HG02981 (cell line): ENCODE data around the gene SNAP25.

Source experiments
- ATAC-seq: cut with Tn5 transposase; IDR thresholded peaks from one replicate; pipeline ENCODE4 v1.9.1; 2021; ENCODE audit warnings: mild to moderate bottlenecking, moderate library complexity; ENCODE audit not compliant: unreplicated experiment

SNAP25 gene

DNA sequence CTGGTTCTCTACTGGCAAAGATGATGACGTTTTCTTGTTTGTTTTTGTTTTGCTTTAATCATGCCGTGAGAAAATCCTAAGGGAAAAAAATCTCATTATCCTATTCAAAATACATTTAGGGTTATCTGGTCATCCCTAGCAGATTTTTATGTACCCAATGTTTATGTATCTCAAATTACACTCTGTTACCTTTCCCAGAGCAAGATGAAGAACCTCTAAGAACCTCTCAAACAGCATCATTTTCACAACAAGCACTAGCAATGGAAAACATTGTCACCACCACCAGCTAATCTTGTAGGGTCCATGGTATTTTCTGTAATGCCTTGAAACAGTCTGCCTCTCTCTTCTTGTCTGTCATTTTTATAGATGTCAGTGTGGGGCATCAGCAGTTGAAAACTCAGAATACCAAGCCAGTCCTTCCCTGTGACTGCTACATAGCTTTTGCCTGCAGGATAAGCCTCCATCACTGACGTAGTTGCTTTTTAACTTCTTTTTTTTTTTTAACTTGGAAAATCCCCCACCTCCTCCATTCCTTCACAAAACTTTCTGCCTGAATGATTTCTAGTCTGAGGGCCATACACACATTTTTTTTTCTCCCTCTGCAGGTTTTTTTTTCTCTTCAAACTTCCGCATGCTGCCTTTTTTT lies 2.4 kb upstream of the SNAP25 start:
- ATAC-seq, result no peak

DNA sequence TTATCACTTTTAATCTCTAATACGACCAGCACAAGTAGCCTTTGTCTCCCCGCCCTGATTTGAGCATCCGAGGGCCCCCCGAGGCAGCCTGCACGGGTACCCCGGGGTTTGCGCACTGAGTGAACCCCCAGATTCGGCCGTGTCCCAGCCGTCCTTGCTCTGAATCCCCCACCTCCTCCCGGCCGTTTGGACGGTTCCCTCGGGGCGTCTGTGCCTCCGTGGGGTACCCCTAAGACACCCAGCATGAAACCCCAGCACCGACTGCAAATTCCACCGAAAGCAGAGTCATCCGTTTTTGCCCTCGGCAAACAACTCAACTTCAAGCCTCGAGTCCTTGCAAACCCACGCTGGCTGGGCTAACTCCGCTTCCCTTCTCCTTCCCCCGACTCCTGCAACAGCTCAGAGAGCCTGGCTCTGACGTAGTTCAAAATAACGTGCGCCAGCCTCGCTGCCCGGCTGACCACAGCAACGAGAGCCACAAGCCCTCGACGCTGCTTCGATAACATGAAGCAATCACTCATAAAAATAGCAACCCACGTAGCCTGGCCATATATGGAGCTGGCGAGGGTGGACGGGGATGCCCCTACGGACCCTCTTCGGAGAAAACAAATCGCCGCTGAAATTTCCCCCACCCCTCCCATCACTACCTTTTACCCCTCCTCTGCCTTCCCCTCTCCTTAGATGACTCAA lies 764 bp upstream of the SNAP25 start:
- no peak for ATAC-seq

DNA sequence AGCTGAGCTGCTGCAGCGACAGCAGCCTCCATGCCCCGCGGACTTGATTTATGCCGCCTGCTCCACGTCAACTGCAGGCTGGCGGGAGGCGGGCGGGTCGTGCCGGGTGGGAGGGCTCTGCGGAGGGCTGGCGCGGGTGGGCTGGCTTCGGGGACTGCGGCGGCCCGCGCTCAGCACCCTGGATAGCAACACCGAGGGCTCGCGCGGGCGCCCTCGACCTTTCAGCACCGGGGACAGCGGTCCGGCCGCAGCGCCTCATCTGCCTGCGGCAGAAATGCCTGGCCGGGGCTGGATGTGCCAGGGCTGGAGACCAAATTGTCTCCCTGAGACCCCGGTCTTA lies 792 bp downstream of the SNAP25 start:
- peak; percentile 70 for ATAC-seq

DNA sequence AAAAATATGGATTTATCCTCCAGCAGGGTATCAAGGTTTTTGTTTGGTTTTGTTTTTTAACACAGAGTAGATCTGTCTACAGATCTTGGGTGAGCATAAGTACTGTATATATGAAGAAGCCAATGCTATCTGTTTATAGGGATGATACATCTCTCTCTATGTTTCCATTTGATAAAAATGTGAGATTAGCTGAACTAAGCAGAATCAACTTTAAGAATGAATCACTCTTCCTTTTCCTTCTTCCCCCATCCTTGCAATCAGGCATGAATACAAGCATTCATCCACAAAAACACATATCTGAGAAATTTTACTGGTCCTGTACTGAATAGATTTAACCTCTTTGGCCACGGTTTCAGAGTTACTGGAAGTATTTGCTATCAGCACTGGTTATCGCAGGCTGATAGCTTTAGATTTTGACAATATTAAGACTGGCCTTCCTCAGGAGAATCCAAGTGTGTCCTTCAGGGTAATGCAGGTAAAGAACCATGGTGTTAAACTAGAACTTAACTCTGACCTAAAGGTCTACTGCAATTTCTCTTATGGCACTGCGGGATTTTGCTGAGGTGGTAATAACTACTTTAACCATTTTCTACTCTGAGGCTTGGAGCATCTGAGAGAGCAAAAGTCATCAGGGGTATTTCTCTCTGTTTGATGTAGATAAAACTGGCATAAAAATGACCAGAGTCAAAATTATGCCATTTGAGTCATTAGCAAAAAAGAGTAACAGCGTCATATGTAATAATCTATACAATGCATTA lies 1.5 kb downstream of the SNAP25 start:
- no peak for ATAC-seq

DNA sequence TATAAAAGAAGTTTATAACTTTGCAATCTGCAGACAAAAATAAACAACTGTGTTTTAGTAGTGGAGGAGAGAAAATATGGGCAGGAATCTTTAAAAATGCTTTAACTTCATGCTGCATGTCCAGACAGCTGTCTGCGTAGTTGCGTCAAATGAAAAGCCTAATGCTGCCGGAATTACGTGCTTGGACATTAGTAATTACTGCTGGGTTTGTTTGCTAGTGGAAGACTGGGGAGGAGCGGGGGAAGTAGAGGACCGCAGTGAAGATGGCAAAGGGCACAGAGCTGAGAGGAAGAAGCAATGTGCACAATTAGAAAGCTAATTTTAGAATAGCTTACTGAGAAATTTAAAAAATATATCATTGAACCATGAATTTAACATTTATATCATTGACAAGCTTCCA lies 2.4 kb downstream of the SNAP25 start:
- ATAC-seq, result no peak

- no peak for ATAC-seq
Observed at GRCh38 chr20:10225439-10226060, 6.9 kb downstream of the SNAP25 start.

DNA sequence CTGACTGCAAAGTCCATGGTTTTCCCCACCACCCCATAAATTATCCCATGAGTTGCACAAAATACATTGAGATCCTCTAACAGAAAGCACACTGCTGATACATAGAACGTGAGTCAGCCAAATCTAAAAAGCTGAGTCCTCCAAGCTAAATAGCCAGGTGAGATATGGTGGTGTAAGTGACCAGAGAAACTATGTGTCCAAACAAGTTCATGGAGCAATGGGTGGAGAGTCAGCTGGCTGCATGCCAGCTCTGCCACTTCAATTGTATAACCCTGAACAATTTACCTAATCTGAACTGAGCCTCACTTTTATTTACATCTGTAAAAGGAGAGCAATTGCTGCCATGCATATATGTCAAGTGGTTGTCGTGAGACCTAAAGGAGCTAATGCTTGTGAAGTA lies 9.7 kb downstream of the SNAP25 start:
- no peak for ATAC-seq

GRCh38 chr20:10231290-10231689 lies 12.7 kb downstream of the SNAP25 start:
- ATAC-seq, result no peak

DNA sequence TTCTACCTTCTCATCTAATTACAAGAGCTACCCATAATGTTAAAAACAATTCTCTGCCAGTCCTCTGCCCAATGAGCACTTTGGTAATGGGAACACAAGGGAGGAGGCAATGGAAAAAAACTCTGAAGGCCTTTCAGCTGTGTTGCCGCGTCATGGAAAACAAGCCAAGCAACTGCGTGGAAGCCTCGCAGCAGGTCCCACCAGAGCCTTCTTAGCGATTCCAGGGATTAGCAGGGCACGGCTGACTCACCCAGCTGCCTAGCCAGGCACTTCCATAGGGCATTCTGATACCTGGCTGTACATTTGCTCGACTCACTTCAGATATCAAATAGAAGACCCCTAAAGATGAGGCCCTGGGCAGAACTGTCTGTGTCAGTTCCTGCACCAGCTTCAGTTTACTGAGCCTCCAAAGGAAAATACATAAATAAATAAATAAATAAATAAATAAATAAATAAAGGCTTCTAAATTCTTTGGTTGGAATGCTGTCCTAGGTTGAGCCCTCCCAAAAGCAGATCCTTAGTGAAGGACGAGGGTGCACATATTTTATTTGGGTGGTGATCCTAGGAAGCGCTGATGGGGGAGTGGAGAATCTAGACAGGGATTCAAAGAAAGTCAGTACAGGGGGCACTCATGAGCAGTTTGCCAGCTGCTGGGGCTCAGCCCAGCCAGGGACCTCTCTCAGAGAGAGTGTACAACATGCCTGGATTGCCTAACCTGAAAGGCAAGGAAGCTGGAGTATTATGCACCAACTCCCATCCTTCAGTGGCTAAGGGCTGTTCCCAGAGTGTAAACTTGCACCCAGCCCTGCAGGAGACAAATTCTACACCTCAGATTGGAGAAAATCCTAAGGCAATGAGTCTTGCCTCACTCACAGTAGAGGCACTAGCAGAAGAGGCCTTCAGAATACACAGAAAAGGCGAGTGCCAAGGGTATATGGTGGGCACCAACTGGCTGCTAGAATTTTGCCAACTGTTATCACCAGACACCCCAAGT lies 18.2 kb downstream of the SNAP25 start:
- ATAC-seq, result no peak

DNA sequence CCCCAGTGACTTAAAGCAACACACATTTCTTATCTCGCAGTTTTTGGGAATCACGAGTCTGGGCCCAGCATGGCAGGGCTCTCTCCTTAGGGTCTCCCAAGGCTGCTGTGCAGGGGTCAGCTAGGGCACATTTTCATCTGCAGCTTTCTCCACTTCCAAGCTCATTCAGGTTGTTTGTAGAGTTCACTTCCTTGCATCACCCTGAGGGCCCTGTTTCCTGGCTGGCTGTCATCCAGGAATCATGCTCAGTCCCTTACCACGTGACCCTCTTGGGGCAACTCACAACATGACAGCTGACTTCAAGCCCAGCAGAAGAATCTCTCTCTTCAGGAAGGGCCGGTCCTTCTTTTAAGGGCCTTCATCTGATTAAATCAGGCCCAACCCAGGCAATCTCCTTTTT lies 21.3 kb downstream of the SNAP25 start:
- ATAC-seq, result no peak

DNA sequence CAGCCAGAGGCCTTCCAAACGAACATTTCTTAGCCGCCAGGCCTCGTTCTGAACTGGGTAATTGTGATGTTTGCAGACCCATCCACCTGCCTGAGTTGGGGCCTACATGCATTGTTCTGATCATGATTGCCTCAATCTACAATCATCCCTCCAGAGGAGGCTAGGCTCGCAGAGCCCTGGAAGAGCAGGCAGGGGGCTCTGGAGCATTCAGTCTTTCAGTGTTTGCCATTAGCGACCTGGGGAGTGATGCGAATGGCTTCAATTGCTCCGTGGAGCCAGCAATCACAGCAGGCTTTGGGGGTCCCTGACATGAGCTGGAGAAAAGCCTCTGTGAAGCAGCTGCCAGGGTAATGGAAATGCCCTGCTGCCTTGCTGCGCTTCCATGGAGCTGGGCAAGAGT lies 22.0 kb downstream of the SNAP25 start:
- ATAC-seq, result no peak

GRCh38 chr20:10242166-10242565 lies 23.5 kb downstream of the SNAP25 start:
- no peak for ATAC-seq

DNA sequence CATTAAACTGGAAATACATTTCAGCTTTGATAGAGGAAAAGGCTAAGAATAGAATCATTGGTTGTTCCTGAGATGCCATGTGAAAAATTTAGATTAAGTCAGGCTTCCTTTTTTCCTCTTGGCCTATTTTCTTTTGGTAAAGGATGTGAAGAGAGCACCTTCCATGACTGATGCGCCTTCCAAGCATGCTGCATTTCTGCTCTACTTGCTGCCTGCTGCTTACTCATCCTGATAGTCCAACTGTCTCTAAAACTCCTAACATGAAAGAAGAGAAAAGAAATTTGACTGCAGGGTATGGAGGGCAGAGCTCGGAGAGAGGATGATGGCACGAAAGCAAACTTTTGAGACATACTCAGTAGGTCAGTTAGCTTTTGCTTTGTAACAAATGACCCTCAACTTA lies 28.8 kb downstream of the SNAP25 start:
- no peak for ATAC-seq

DNA sequence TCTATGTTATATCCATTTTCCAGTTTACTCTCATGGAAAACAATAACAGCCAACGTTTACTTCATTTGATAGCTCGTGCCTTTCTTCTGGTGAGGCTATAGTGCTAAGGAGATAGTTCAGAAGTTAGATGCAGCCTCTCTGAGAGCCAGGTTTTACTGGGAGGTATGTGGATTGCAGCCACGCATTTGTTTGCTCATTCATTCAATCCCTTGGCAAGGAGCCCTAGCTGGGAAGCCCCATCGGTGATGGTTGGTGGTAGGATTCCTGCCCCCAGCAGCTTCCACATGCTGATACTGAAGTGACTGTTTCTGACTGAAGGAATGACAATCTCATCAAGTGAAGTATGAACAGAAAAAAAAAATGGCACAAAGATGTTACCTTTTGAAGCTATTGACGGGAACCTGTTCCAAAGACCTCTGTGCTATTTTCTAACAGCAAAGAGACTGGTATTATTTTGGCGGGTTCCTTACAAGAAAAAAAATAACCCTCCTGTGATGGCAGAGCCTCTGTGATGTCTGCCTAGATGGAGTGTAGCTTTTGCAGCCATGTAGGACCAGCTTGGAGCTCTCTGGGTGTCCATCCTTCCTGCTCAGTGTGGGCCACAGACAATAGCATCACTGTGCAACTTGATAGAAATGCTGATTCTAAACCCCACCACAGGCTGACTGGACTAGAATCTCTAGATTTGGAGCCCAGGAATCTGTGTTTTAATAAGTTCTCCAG lies 30.6 kb downstream of the SNAP25 start:
- ATAC-seq, result no peak

- ATAC-seq, result no peak
Observed at GRCh38 chr20:10249822-10250221, 31.2 kb downstream of the SNAP25 start.

- ATAC-seq, result no peak
Observed at GRCh38 chr20:10250902-10251301, 32.3 kb downstream of the SNAP25 start.

- ATAC-seq, result no peak
Observed at GRCh38 chr20:10253780-10254179, 35.1 kb downstream of the SNAP25 start.

DNA sequence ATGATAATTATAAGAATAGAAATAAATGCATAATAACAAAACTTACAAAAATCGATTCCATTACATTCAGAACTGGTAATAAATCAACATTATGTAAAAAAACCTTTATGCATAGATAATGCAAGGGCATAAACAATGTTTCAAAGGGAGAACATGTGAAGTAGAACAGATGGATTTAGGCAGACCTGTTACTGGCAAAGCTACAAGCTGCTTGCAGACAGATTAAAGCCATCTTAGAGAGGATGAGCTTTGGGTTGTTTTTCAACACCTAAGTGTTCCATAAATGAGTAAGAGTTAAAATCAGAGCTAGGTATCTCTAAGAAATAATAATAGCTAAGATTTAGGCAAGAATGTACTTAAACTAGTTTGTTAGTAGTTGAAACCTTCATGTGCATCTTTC lies 37.2 kb downstream of the SNAP25 start:
- no peak for ATAC-seq

GRCh38 chr20:10259166-10259565 lies 40.5 kb downstream of the SNAP25 start:
- ATAC-seq, result no peak

DNA sequence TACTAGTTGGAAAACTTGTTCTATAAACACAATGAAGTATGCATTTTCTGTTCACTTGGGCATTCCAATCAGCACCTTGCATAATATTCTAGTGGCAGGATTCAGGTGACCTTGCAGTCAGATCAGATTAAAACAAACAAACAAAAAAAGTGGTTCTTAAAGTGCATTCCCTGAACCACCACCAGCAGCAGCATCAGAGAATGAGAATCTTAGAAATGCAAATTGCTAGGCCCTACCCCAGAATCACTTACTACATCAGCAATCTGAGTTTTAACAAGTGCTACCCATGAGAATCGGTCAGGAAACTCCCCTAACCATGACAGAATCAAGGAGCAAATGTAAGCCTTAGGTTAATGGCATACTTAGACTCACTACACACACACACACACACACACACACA lies 41.7 kb downstream of the SNAP25 start:
- no peak for ATAC-seq
